H9 (cell line): ENCODE measurements around the gene NLN. TPM values are rescaled to one million over a fixed set of nuclear protein-coding genes. Genes with fewer than 3 reads are reported as not detected.

Experiments
- DNase-seq: peaks from one replicate; pipeline ENCODE4 v3.0.0-alpha.2; 2017
- H2AFZ ChIP-seq: one replicate; pipeline ENCODE4 v1.6.1; 2013; ENCODE audit warnings: mild to moderate bottlenecking, low read length, control low read depth, moderate library complexity
- H2AK5ac ChIP-seq: 2 replicates; pipeline ENCODE4 v1.6.1; 2013; ENCODE audit warnings: low read length, control low read depth, mixed read lengths; ENCODE audit not compliant: insufficient read length
- H2BK120ac ChIP-seq: one replicate; pipeline ENCODE4 v1.6.1; 2013; ENCODE audit warnings: low read depth, mild to moderate bottlenecking, low read length, control low read depth, inconsistent platforms; ENCODE audit not compliant: poor library complexity, severe bottlenecking
- H2BK12ac ChIP-seq: 2 replicates; pipeline ENCODE4 v1.6.1; 2013; ENCODE audit warnings: low read length, control low read depth, mixed read lengths, low read depth; ENCODE audit not compliant: insufficient read length
- H2BK15ac ChIP-seq: 2 replicates; pipeline ENCODE4 v1.6.1; 2013; ENCODE audit warnings: low read depth, low read length, control low read depth
- H2BK20ac ChIP-seq: one replicate; pipeline ENCODE4 v1.6.1; 2013; ENCODE audit warnings: low read depth, mild to moderate bottlenecking, low read length, control low read depth, inconsistent platforms; ENCODE audit not compliant: poor library complexity, severe bottlenecking
- H2BK5ac ChIP-seq: 2 replicates; pipeline ENCODE4 v1.6.1; 2013; ENCODE audit warnings: low read length, control low read depth, mixed read lengths; ENCODE audit not compliant: insufficient read length
- H3K14ac ChIP-seq: 2 replicates; pipeline ENCODE4 v1.6.1; 2013; ENCODE audit warnings: low read length, control low read depth; ENCODE audit not compliant: insufficient read depth
- H3K18ac ChIP-seq: 2 replicates; pipeline ENCODE4 v1.6.1; 2013; ENCODE audit warnings: low read depth, mild to moderate bottlenecking, mixed read lengths, low read length, control low read depth; ENCODE audit not compliant: insufficient read length
- H3K23ac ChIP-seq: 2 replicates; pipeline ENCODE4 v1.6.1; 2013; ENCODE audit warnings: low read length, control low read depth, mixed read lengths, low read depth; ENCODE audit not compliant: insufficient read length
- H3K23me2 ChIP-seq: 2 replicates; pipeline ENCODE4 v1.6.1; 2013; ENCODE audit warnings: low read depth, mild to moderate bottlenecking, mixed read lengths, low read length, control low read depth; ENCODE audit not compliant: insufficient read length, poor library complexity, severe bottlenecking
- H3K27ac ChIP-seq: 2 replicates; pipeline ENCODE4 v1.5.1; 2013; ENCODE audit warnings: low read length, control low read depth, mixed read lengths, low read depth; ENCODE audit not compliant: insufficient read length
- H3K27me3 ChIP-seq: 2 replicates; pipeline ENCODE4 v1.6.1; 2013; ENCODE audit warnings: low read length, control low read depth, inconsistent platforms; ENCODE audit not compliant: insufficient read depth
- H3K4ac ChIP-seq: 2 replicates; pipeline ENCODE4 v1.6.1; 2013; ENCODE audit warnings: low read depth, mild to moderate bottlenecking, control low read depth, inconsistent platforms, low read length, moderate library complexity
- H3K4me1 ChIP-seq: 2 replicates; pipeline ENCODE4 v1.6.1; 2013; ENCODE audit warnings: low read length, control low read depth, inconsistent platforms; ENCODE audit not compliant: insufficient read depth
- H3K4me2 ChIP-seq: 2 replicates; pipeline ENCODE4 v1.6.1; 2013; ENCODE audit warnings: low read length, control low read depth, mixed read lengths; ENCODE audit not compliant: insufficient read length, insufficient read depth
- H3K56ac ChIP-seq: 2 replicates; pipeline ENCODE4 v1.6.1; 2013; ENCODE audit warnings: low read depth, mild to moderate bottlenecking, mixed read lengths, low read length, control low read depth; ENCODE audit not compliant: insufficient read length
- H3K79me1 ChIP-seq: 2 replicates; pipeline ENCODE4 v1.6.1; 2013; ENCODE audit warnings: low read depth, mild to moderate bottlenecking, moderate library complexity, low read length, control low read depth, inconsistent platforms; ENCODE audit not compliant: insufficient read depth, poor library complexity, severe bottlenecking
- H3K79me2 ChIP-seq: 2 replicates; pipeline ENCODE4 v1.6.1; 2013; ENCODE audit warnings: low read length, control low read depth, inconsistent platforms; ENCODE audit not compliant: insufficient read depth
- H3K9ac ChIP-seq: 2 replicates; pipeline ENCODE4 v1.6.1; 2013; ENCODE audit warnings: low read length, control low read depth, mixed read lengths; ENCODE audit not compliant: insufficient read length; ENCODE audit errors: extremely low read depth
- H3K9me3 ChIP-seq: one replicate; pipeline ENCODE4 v1.6.1; 2013; ENCODE audit warnings: low read depth, low read length, inconsistent platforms; ENCODE audit not compliant: control insufficient read depth
- H3T11ph ChIP-seq: one replicate; pipeline ENCODE4 v1.6.1; 2013; ENCODE audit warnings: mild to moderate bottlenecking, low read length, control low read depth, inconsistent platforms
- H4K20me1 ChIP-seq: one replicate; pipeline ENCODE4 v1.6.1; 2013; ENCODE audit not compliant: control insufficient read depth, insufficient read length, insufficient read depth
- H4K5ac ChIP-seq: 2 replicates; pipeline ENCODE4 v1.6.1; 2013; ENCODE audit warnings: low read depth, mild to moderate bottlenecking, mixed read lengths, low read length, control low read depth; ENCODE audit not compliant: insufficient read length
- H4K8ac ChIP-seq: replicated peaks from 2 replicates; pipeline ENCODE4 v1.6.1; 2013; ENCODE audit warnings: low read length, control low read depth, mixed read lengths, low read depth; ENCODE audit not compliant: insufficient read length
- H4K91ac ChIP-seq: 2 replicates; pipeline ENCODE4 v1.6.1; 2013; ENCODE audit warnings: low read depth, mild to moderate bottlenecking, moderate library complexity, mixed read lengths, low read length, control low read depth; ENCODE audit not compliant: insufficient read length
- H3K27ac Mint-ChIP-seq, 3 experiments: 2 replicates in 2 of 3; 3 replicates in 1 of 3; pipeline ENCODE4 v1.8.0; 2020 to 2021; ENCODE audit warnings: mixed read lengths in 3 of 3, mild to moderate bottlenecking in 1 of 3, moderate library complexity in 1 of 3
- H3K27me3 Mint-ChIP-seq: 2 replicates; pipeline ENCODE4 v1.8.0; 2021; ENCODE audit warnings: low read depth, mild to moderate bottlenecking, moderate library complexity, mixed read lengths
- H3K36me3 Mint-ChIP-seq, 3 experiments: 2 replicates in 2 of 3; 3 replicates in 1 of 3; pipeline ENCODE4 v1.8.0; 2020 to 2021; ENCODE audit warnings: low read depth in 3 of 3, mixed read lengths in 3 of 3; ENCODE audit not compliant: insufficient read depth in 1 of 3
- H3K4me1 Mint-ChIP-seq, 2 experiments: 2 replicates each; pipeline ENCODE4 v1.8.0; 2020; ENCODE audit warnings: mixed read lengths in 2 of 2
- H3K4me3 Mint-ChIP-seq, 2 experiments: 2 replicates in 1 of 2; 3 replicates in 1 of 2; pipeline ENCODE4 v1.8.0; 2020 to 2021; ENCODE audit warnings: mild to moderate bottlenecking in 2 of 2, mixed read lengths in 2 of 2, moderate library complexity in 1 of 2
- H3K9me3 Mint-ChIP-seq, 2 experiments: 2 replicates in 1 of 2; 3 replicates in 1 of 2; pipeline ENCODE4 v1.8.0; 2020; ENCODE audit warnings: mild to moderate bottlenecking in 2 of 2, mixed read lengths in 2 of 2, moderate library complexity in 1 of 2
- WGBS: extraction: QIAGEN DNeasy Blood & Tissue Kit; methylation state at CpG from one replicate; pipeline ENCODE4 v1.1.7; 2013; ENCODE audit warnings: missing lambda C conversion rate, low lambda C conversion rate, mixed read lengths; ENCODE audit not compliant: insufficient read length; ENCODE audit errors: extremely low coverage; 5-methylcytosine and 5-hydroxymethylcytosine counted together
- total RNA-seq: library from RNA; stranded (reverse); gene quantifications from 2 replicates; pipeline ENCODE4 v1.2.1, GENCODE V29; 2021
- TF ChIP-seq, protein P1 (sequence below): fragments of 200-600 bp; sonication (generic); conservative IDR thresholded peaks from 3 replicates; pipeline ENCODE4 v1.8.0; 2021; ENCODE audit warnings: antibody characterized with exemption, mild to moderate bottlenecking

The NLN gene
- total RNA-seq, 1 experiment from 2014 or later = 137 TPM

GRCh38 chr5:65808818-65809217, 86.8 kb downstream of the NLN start:
- no CpG with 5 or more reads among the region's 1 CpG for WGBS
- no peak overlapping the region for H4K8ac ChIP-seq
- H3K27me3 ChIP-seq = no peaks in the 10 kb centered on the region
- no peak overlapping the region for H3T11ph ChIP-seq
- H3K4me3 Mint-ChIP-seq = no peak overlapping the region
- no peak overlapping the region for H3K4ac ChIP-seq
- no peak overlapping the region for H2BK12ac ChIP-seq
- no peak overlapping the region for H4K91ac ChIP-seq
- H4K5ac ChIP-seq = no peak overlapping the region
- no peaks in the 10 kb centered on the region for H3K9me3 Mint-ChIP-seq
- no peak overlapping the region for H3K14ac ChIP-seq
- H3K27ac Mint-ChIP-seq = no peak overlapping the region; a peak in 1 of 7 replicates
- no peak overlapping the region for H2BK5ac ChIP-seq
- H2BK20ac ChIP-seq = no peak overlapping the region
- H3K23ac ChIP-seq = no peak overlapping the region
- H3K27ac ChIP-seq = no peak overlapping the region
- H2AK5ac ChIP-seq = no peak overlapping the region
- no peak overlapping the region for H2BK15ac ChIP-seq
- H3K79me2 ChIP-seq = no peaks in the 10 kb centered on the region
- H3K4me1 Mint-ChIP-seq = no peaks in the 10 kb centered on the region
- H3K79me1 ChIP-seq = no peaks in the 10 kb centered on the region
- no peak overlapping the region for H3K56ac ChIP-seq
- no peak overlapping the region for H3K4me2 ChIP-seq
- H3K9ac ChIP-seq = no peak overlapping the region
- no peaks in the 10 kb centered on the region for H3K4me1 ChIP-seq
- no peaks in the 10 kb centered on the region for H4K20me1 ChIP-seq
- no peak for DNase-seq
- no peaks in the 10 kb centered on the region for H3K9me3 ChIP-seq
- no peak overlapping the region for H2AFZ ChIP-seq
- no peak overlapping the region for H3K18ac ChIP-seq
- peaks cover 42 to 80% (median 77%) of the 10 kb centered on the region in 3 experiments; a peak in 6 of 7 replicates for H3K36me3 Mint-ChIP-seq
- TF ChIP-seq, protein P1, sequence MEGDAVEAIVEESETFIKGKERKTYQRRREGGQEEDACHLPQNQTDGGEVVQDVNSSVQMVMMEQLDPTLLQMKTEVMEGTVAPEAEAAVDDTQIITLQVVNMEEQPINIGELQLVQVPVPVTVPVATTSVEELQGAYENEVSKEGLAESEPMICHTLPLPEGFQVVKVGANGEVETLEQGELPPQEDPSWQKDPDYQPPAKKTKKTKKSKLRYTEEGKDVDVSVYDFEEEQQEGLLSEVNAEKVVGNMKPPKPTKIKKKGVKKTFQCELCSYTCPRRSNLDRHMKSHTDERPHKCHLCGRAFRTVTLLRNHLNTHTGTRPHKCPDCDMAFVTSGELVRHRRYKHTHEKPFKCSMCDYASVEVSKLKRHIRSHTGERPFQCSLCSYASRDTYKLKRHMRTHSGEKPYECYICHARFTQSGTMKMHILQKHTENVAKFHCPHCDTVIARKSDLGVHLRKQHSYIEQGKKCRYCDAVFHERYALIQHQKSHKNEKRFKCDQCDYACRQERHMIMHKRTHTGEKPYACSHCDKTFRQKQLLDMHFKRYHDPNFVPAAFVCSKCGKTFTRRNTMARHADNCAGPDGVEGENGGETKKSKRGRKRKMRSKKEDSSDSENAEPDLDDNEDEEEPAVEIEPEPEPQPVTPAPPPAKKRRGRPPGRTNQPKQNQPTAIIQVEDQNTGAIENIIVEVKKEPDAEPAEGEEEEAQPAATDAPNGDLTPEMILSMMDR = no peak
- no peaks in the 10 kb centered on the region for H3K23me2 ChIP-seq
- no peaks in the 10 kb centered on the region for H3K27me3 Mint-ChIP-seq
- H2BK120ac ChIP-seq = no peak overlapping the region
